HG03175 (cell line): ENCODE measurements around the gene JPH2.
"Not testable (repeated sequence)": the region's sequence is repeated elsewhere in the genome, so short reads cannot be mapped to it uniquely, and the experiment has no call there.

Experiments
- ATAC-seq: cut with Tn5 transposase; IDR thresholded peaks from one replicate; pipeline ENCODE4 v1.9.1; 2021; ENCODE audit warnings: mild to moderate bottlenecking, moderate library complexity; ENCODE audit not compliant: unreplicated experiment

Gene JPH2

DNA sequence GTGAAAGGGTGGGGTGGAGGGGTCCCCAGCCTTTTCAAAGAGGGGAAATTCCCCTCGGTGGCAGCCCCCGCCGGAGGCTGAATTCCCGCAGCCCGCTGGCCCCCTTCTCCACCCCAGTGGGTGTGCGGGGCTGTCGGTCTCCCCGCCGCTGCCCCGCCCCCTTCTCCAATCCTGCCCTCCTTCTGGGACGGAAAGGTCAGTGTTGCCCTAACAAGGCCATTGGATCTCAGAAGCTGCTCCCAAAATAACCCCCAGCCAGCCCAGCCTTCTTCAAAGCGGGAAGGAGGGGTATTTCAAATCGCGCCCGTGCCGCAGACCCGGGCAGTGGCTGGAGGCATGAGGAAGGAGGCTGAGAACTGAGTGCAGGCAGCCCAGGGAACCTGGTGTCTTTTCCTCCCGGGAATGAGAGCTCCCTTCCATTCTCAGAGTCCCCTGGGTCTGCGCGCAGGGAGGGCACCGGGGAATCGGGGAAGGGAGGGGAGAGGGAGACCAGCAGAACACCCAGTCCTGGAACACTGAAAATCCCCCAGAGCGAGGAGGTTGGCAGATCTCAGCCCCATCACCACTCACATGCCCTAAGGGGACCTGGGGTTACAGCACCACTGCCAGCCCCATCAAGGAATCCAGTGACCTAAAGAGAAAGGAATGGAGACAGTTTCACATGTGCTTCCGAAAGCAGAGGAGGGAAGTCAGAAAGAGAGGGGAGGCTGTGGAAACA is at the start of gene JPH2:
Gene JPH2 (minus strand): TSS at position 135 of the 718 bp plus-strand sequence. CDS start 483 bp downstream, outside the sequence.
- ATAC-seq = no peak

DNA sequence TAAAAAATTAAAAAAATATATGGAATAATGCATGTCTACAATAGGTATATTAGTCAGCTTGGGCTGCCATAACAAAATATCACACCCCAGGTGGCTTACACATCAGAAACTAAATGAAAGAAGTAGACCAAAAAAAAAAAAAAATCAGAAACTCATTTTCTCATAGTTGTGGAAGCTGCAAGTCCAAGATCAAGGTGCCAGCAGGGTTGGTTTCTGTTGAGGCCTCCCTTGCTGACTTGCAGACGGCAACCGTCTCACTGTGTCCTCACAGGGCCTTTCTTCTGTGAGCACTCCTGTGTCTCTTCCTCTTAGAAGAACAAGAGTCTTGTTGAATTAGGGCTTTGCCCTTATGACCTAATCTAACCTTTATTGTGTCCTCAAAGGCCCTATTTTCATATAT is 48.7 kb upstream of the JPH2 start:
- ATAC-seq = no peak

DNA sequence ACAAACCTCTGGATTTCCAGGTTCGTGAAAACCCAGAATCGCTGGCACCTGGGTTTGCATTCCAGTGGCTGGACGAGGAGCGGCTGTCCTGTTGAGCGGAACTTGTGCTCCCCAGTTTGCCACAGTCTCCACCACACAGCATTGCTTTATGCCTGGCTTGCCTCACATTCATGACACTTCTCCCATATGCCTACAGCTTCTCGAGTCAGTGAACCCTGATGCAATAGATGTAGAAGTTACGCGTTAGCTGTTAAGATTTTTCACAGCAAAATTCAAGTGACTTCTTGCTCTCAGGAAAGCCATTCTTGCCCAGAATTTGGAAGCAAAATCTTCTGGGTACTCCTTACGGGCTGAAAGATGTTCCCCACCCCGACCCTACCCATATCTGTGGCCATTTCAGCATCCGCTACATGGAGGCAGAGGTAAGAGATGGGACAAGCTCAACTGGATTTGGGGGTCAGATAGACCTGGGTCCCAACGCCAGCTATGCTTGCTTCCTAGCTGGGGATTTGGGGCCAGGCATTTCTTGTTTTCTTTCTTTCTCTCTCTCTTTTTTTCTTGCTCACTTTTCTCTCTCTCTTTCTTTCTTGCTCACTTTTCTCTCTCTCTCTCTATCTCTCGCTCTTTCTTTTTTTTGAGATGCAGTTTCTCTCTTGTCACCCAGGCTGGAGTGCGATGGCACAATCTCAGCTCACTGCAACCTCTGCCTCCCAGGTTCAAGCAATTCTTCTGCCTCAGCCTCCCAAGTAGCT is 47.8 kb upstream of the JPH2 start:
- no peak for ATAC-seq

DNA sequence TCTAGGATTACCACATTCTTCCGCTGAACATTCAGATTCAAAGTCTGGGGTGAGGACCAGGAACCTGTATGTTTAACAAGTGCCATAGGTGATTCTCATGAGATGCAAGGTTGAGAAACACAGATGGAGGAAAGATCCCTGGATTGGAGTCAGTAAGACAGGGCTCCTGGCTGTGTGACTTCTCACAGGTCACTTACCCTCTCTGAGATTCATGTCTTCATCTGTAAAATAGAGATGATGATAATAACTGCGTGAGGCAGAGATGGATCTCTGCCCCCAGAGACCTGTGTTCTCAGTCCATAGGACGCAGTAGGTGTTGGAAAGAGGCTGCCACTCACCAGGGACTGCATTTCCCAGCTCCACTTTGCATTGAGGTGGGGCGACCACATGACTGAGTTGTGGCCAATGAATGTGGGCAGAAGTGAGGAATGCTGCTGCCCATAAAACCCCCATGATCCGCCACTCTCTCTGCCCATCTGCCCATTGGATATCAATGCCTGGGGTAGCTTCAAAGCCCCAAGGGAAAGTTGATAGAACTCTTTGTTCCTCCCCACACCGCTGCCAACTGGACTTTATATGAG is 46.5 kb upstream of the JPH2 start:
- ATAC-seq = no peak

DNA sequence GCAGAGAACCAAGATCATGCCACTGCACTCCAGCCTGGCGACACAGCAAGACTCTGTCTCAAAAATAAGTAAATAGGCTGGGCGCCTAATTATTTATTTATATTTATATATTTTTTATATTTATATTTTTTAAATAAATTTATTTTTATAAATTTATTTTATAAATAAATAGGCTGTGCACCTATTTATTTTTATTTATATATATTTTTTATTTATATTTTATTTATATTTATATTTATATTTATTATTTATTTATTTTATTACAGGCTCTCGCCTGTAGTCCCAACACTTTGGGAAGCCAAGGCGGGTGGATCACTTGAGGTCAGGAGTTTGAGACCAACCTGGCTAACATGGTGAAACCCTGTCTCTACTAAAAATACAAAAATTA is 45.5 kb upstream of the JPH2 start:
- not testable (repeated sequence) for ATAC-seq

DNA sequence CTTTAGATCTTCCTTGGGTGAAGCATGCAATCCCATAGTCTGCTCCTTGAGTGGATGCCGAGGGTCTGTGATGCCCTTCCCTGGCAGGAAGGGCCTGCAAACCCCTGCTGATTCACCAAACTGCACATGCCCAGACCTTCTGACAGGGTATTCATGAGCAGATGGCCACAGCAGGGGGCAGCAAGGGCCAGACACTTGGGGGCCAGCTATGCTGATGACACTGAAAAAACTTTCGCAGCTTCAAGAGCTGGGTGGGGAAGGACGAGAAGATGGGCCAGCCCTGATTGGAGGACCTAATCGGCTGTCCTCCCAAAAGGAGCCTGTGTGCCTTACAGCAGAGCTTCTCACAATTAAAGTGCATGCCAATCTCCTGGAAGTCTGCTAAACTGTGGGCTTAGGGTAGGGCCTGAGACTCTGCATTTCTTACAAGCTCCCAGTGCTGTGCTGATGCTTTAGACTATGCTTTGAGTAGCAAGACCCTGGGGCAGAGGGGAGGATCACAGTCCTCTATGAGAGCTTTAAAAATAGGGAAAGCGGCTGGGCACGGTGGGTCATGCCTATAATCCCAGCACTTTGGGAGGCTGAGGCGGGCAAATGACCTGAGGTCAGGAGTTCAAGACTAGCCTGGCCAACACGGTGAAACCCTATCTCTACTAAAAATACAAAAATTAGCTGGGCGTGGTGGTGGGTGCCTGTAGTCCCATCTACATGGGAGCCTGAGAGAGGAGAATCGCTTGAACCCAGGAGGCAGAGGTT is 44.9 kb upstream of the JPH2 start:
- no peak for ATAC-seq

DNA sequence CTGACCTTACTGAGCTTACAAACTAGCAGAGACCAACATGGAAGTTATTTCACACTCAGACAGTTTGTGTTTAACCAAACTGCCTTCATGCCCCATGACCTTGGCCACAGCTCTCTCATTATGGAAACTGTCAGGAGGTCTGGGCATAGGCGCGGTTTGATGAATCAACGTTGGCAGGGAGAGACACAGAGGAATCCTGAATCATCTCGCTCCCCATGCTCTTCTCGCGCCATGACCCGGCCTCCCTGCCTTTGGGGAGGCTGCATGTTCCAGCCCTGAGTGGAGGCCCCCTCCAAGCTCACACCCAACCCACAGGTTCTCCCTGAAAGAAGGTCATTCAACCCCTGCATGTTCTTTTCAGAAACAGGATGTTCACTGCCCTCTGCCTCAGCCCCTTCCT is 44.2 kb upstream of the JPH2 start:
- ATAC-seq = no peak

DNA sequence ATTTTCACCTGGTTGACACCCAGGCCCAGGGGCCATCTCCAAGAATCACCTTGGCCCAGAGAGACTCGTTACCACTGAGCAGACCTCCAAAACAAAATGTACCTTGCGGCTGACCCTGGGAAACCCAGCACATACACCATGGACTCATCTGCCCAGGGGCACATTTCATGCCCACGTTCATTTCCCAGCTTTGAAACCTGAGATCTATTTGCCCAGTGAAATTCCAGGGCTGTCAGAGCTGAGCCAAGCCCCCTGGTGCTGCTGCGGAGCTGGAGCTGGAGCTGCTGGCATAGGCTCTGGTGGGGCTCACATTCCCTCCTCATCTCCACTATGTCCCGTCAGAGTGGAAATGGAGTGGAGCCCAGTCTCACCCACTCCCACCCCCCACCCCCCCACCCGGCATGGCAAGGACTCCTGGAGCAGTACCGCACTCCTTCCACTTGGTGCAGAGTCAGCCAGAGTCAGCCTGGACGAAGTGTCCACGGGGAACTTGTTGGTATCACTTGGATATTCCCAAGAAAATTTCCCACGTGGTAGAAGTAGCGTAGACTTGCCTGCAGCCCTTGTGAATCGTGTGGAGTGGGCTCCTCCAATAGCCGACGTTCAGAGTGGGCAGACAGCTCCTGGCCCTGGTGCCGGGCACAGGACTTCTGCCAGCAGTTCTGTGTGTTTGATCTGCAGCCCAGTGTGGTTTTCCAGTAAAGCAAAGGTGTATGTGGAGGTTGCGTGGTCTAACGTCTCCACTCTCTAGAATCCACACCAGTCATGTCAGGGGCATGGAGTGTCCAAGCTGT is 41.7 kb upstream of the JPH2 start:
- ATAC-seq = no peak

DNA sequence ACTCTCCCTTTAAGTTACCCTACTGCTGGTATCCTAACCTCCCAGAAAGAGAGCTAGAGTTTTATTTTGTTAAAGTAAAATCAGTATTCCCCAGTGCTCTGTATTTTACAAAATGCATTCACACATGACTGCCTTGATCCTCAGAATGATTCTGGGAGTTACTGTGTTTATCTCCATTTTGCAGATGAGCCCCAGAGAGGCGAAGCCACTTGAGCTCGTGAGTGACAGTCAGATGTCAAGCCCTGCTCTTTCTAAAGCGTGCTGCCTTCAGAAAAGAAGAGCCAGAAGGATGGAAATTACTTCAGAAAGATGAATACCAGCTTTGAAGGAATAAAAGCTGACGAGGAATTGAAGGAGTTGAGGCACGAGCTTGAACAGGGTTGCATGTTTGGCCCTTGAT is 37.6 kb upstream of the JPH2 start:
- no peak for ATAC-seq

DNA sequence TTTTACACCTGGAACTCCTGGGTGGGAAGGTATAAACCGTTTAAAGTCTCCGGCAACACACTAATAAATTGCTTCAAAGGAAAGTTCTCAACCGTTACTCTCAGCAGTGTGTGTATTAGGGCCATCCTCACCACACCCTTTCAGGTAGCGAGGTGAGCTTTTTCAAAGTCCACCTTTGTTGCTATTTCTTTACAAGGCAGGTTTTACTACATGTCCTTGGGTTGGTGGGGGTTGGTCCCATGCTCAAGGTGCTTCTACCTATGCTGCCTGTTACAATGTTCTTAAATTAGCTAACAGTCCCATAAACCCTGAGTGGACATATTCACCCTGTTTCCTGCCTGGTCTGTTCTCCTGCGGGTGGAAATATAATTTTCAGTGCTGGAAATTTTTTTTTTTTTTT is 36.7 kb upstream of the JPH2 start:
- no peak for ATAC-seq

DNA sequence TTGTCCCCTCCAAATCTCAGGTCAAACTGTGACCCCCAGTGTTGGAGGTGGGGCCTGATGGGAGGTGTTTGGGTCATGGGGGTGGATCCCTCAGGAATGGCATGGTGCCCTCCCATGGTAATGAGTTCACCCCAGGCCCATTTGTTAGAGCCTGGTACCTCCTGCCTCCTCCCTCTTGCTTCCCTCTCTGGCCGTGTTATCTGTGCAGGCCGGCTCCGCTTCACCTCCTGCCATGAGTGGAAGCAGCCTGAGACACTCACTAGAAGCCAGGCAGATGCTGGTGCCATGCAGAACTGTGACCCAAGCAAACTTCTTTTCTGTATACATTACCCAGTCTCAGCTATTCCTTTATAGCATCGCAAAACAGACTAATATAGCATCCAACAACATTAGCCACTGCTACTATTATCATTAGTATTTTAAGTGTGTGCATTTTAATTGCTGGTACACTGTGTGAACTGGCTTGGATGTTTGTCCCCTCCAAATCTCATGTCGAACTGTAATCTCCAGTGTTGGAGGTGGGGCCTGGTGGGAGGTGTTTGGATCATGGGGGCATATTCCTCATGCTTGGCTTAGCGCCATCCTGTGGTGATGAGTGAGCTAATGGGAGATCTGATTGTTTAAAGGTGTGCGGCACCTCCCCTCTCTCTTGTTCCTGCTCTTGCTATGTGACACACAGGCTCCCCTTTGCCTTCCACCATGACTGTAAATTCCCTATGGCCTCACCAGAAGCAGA is 35.8 kb upstream of the JPH2 start:
- ATAC-seq = no peak

DNA sequence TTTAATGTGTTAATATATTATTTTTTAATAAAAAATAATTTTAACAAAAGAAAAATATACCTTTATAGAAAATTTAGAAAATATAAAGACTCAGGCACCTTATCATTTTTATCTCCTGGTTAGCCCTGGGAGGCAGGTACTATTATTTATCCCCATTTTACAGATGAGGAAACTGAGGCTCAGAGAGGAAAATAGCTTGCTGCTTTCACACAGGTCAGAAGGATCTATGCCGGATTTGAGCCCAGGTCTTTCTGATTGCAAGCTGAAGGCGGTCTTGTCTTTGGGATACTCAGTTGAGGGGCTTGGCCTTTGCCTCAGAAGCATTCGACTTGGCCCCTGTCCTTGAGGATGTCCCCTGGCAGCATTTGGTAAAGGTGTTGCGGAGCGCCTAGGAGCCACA is 35.0 kb upstream of the JPH2 start:
- no peak for ATAC-seq

DNA sequence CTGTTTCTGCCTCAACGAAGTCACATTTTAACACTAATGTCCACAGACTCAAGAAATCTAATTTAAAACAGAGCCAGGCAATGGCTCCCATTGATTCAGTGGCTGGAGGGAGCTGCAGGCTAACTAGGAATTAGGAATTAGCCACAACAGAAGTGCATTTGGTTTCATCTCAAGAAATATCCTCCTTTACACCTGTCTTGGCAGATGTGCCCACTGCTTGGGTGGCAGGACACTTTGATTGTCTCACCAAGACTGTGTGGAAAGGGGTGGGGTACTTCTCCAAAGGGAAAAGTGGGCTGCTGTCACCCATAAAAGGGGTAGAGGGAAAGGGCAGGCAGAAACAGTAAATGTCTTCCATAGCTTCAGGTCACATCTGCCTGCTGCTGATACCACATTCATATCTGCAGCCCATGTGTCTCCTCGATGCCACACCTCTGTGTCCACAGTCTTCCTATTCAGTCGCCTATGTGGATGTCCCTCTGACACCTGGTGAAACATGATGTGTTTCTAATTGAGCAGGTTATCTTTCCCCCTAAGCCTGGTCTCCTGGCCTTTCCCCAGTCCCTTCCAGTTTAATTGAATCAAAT is 34.5 kb upstream of the JPH2 start:
- no peak for ATAC-seq

DNA sequence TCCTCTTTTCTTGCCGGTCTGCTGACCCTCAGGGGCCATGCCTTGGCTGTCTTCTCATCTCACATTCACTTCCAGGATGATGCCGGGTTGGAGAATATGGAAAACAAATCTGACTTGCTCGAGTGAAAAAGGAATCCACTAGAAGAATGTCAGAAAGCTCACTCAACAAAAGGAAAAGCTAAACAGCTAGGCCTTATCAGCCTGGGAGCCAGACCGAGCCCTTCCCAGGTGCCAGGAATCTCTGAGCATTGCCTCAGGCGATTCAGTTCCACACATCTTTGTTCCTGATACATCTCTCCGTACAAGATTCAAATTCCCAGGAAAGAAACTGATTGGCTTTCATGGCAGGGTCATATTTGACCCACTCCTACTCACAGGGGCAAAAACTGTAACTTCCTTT is 32.8 kb upstream of the JPH2 start:
- ATAC-seq = no peak

DNA sequence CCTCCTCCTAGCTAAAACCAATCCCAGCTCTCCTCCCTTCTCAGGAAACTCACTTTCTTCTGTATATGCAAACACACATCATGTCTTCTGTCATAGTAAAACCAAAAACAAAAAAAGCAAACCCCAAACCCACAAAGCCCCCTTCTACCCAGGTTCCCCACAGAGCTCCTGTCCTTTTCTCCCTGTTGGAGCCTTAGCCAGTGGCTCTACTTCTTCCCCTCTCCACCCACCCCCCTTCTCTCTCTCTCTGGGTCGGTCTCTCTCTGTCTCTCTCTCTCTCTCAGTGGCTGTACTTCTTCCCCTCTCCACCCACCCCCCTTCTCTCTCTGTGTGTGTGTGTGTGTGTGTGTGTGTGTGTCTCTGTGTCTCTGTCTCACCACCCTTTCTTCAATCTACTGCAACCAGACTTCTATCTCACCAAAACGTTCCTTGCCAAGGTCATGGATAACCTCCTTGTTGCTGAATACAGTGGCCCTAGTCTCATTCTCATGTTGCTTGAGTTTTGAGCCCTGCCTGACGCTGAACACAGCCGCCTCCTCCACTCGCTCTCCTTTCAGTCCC is 32.3 kb upstream of the JPH2 start:
- ATAC-seq = no peak

DNA sequence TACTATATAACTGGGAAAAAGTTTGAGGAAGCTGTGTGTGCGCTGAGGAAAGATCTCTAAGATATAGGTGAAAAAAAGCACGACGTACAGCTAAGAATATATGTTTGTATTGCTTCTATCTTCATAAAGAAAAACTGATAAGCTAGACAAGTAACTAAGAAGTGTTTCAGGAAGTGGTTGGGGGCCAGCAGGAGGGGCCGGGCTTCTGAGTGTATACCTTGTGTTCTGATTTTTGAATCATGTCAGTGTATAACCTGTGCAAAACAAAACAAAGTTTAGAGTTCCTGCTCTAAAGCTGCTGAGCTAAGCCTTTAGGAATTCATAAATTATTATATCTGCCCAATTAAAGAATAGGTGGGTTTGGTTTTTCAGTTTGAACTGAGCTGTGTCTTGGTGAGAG is 31.5 kb upstream of the JPH2 start:
- no peak for ATAC-seq

DNA sequence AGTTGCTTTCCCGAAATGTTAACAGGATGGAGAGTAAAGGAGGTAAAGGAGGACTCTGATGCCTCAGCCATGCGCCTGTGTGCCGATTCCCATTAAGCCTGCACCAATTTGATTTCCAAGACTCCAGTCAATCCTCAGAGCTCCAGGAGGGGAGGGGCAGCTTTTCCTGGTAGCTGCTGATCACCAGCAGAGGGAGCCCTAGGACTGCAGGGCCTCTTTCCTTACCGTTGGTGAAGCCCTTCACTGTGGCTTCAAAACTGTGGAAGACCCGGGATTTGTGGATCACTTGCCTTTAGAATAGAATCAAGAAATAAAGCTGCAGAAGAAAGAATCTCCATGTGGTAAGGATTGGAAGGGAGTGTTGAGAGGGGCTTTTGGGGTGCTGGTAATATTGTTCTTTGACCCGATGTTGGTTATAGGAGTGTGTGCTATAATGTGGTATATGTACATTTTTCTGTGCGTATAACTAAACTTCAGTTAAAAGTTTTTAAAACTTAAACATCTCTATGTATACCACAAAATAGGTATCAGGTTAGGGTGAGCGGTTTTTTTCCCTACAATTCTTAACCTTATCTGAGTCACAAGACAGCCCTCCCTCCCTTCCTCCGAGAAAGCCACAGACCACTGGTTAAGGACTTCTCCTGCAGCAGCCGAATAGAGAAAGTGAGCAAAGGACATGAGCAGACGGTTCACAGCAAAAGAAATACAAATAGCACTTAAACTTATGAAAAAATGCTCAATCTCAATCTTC is 30.5 kb upstream of the JPH2 start:
- no peak for ATAC-seq

DNA sequence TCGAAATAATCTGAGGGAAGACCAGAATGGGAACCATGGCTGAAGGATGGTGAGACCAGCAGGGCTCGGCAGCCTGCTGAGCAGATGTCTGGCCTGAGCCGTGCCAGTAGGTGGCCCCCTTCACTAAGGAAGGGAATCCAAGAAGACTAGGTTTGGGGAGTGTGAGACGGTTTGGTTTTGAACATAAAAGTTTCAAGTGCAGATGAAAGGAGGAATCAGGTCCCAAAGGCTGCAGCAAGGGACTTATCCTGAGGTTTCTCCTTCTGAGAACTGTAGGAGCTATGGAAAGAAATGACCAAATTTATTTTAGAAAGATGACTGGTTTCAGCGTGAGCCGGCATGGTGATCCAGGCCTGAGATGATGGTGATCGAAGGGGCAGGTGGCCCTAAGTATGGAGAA is 28.1 kb upstream of the JPH2 start:
- ATAC-seq = no peak

DNA sequence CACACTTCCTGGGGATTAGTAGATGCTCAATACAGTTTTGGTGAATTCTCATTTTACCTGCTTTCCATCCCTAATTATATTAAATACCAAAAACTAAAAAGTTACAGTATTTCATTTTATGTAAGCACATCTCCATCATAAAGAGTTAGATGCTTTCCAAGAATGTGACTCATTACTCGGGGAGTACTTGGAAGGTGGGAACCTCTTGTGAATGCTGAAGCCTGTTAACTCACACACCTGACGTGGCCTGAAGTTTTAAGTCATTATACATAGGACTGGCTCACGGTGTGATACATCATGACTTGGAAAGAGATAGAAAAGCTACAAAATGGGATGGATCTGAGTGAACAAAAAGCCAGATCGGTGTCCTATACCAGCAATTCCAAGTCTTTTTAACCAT is 25.8 kb upstream of the JPH2 start:
- no peak for ATAC-seq
